ENCODE data around the gene ST6GALNAC2. TPM values are rescaled to one million over a fixed set of nuclear protein-coding genes. Genes with fewer than 3 reads are reported as not detected.

Gene ST6GALNAC2
- polyA plus RNA-seq, 3 donors from 2014 or later = 0.24 TPM; not detected in 2

- Mint-ChIP-seq H3K4me3 (no peak overlapping the region), H3K27me3 (ENCODE audit: low read depth in 3 of 3) (peaks cover 0 to 2% (median 1%) of the 10 kb centered on the region in 3 donors), H3K36me3 (no peaks in the 10 kb centered on the region), H3K27ac (no peak overlapping the region), H3K4me1 (peaks cover 2% of the 10 kb centered on the region in 2 donors), H3K9me3 (no peaks in the 10 kb centered on the region)
- no peak for DNase-seq
These were observed 36.1 kb downstream of the ST6GALNAC2 start for GRCh38 chr17:76549539-76549938.

GRCh38 chr17:76549215-76549518 lies 36.5 kb downstream of the ST6GALNAC2 start:
- Mint-ChIP-seq H3K27ac (no peak overlapping the region), H3K36me3 (no peaks in the 10 kb centered on the region), H3K9me3 (no peaks in the 10 kb centered on the region), H3K27me3 (ENCODE audit: low read depth in 3 of 3) (peaks cover 0 to 2% (median 1%) of the 10 kb centered on the region in 3 donors), H3K4me1 (peaks cover 2 to 6% of the 10 kb centered on the region in 2 donors), H3K4me3 (no peak overlapping the region)
- DNase-seq = no peak

GRCh38 chr17:76548378-76549214 lies 37.1 kb downstream of the ST6GALNAC2 start:
- Mint-ChIP-seq H3K9me3 (no peaks in the 10 kb centered on the region), H3K27me3 (ENCODE audit: low read depth in 3 of 3) (peaks cover 0 to 2% (median 1%) of the 10 kb centered on the region in 3 donors), H3K4me1 (peaks cover 8 to 12% of the 10 kb centered on the region in 2 donors), H3K4me3 (no peak overlapping the region), H3K27ac (no peak overlapping the region), H3K36me3 (no peaks in the 10 kb centered on the region)
- no peak for DNase-seq

- Mint-ChIP-seq H3K36me3 (no peaks in the 10 kb centered on the region), H3K27ac (no peak overlapping the region), H3K4me3 (no peak overlapping the region), H3K4me1 (peaks cover 9 to 17% of the 10 kb centered on the region in 2 donors), H3K27me3 (ENCODE audit: low read depth in 3 of 3) (peaks cover 0 to 2% (median 1%) of the 10 kb centered on the region in 3 donors), H3K9me3 (no peaks in the 10 kb centered on the region)
- DNase-seq = no peak
These were observed 37.9 kb downstream of the ST6GALNAC2 start for GRCh38 chr17:76547642-76548202.

GRCh38 chr17:76547183-76547641 lies 38.4 kb downstream of the ST6GALNAC2 start:
- H3K4me3 Mint-ChIP-seq = no peak overlapping the region
- no peaks in the 10 kb centered on the region for H3K36me3 Mint-ChIP-seq
- peak; percentile 68 to 69 (median 68) for DNase-seq
- H3K27ac Mint-ChIP-seq = peak overlapping the region in 2 of 6 donors; percentile 50 to 53
- H3K4me1 Mint-ChIP-seq = peaks cover 11 to 17% of the 10 kb centered on the region in 2 donors
- peaks cover 0 to 2% (median 2%) of the 10 kb centered on the region in 3 donors for H3K27me3 Mint-ChIP-seq (ENCODE audit: low read depth in 3 of 3)
- H3K9me3 Mint-ChIP-seq = no peaks in the 10 kb centered on the region

GRCh38 chr17:76546556-76547182 lies 39.0 kb downstream of the ST6GALNAC2 start:
- Mint-ChIP-seq H3K9me3 (no peaks in the 10 kb centered on the region), H3K36me3 (no peaks in the 10 kb centered on the region), H3K4me1 (peaks cover 11 to 17% of the 10 kb centered on the region in 2 donors), H3K27ac (peak overlapping the region in 5 of 6 donors; percentile 19 to 71 (median 50)), H3K4me3 (peak overlapping the region in 1 of 5 donors; percentile 7), H3K27me3 (ENCODE audit: low read depth in 3 of 3) (peaks cover 0 to 3% (median 2%) of the 10 kb centered on the region in 3 donors)
- no peak for DNase-seq

GRCh38 chr17:76545918-76546555 lies 39.6 kb downstream of the ST6GALNAC2 start:
- H3K36me3 Mint-ChIP-seq = no peaks in the 10 kb centered on the region
- no peak overlapping the region for H3K4me3 Mint-ChIP-seq

GRCh38 chr17:76544546-76545365 lies 40.9 kb downstream of the ST6GALNAC2 start:
- Mint-ChIP-seq H3K27ac (no peak overlapping the region), H3K9me3 (no peaks in the 10 kb centered on the region), H3K27me3 (ENCODE audit: low read depth in 3 of 3) (peaks cover 0 to 9% (median 5%) of the 10 kb centered on the region in 3 donors), H3K4me1 (peaks cover 11 to 17% of the 10 kb centered on the region in 2 donors), H3K36me3 (no peaks in the 10 kb centered on the region), H3K4me3 (no peak overlapping the region)
- no peak for DNase-seq

More at GRCh38 chr17:76545918-76546555, 39.6 kb downstream of the ST6GALNAC2 start:
- peak overlapping the region in 3 of 6 donors; percentile 19 to 71 (median 40) for H3K27ac Mint-ChIP-seq
- H3K4me1 Mint-ChIP-seq = peaks cover 11 to 17% of the 10 kb centered on the region in 2 donors
- no peaks in the 10 kb centered on the region for H3K9me3 Mint-ChIP-seq
- no peak for DNase-seq
- H3K27me3 Mint-ChIP-seq (ENCODE audit: low read depth in 3 of 3) = peaks cover 0 to 4% (median 2%) of the 10 kb centered on the region in 3 donors

GRCh38 chr17:76543826-76544545 lies 41.7 kb downstream of the ST6GALNAC2 start:
- Mint-ChIP-seq H3K4me1 (peaks cover 13 to 24% of the 10 kb centered on the region in 2 donors), H3K36me3 (no peaks in the 10 kb centered on the region), H3K4me3 (peak overlapping the region in 4 of 5 donors; percentile 38 to 64 (median 52)), H3K27me3 (ENCODE audit: low read depth in 3 of 3) (peaks cover 3 to 9% (median 9%) of the 10 kb centered on the region in 3 donors), H3K9me3 (no peaks in the 10 kb centered on the region), H3K27ac (peak overlapping the region in 4 of 6 donors; percentile 25 to 83 (median 57))
- no peak for DNase-seq

- Mint-ChIP-seq H3K27ac (peak overlapping the region in 3 of 6 donors; percentile 25 to 63 (median 51)), H3K27me3 (ENCODE audit: low read depth in 3 of 3) (peaks cover 8 to 14% (median 10%) of the 10 kb centered on the region in 3 donors), H3K9me3 (no peaks in the 10 kb centered on the region), H3K4me1 (peaks cover 16 to 24% of the 10 kb centered on the region in 2 donors), H3K4me3 (peak overlapping the region in 4 of 5 donors; percentile 4 to 64 (median 52)), H3K36me3 (no peaks in the 10 kb centered on the region)
- DNase-seq = peak in 2 of 3 donors; percentile 39 to 44
These were observed 42.2 kb downstream of the ST6GALNAC2 start for GRCh38 chr17:76543482-76543825.

GRCh38 chr17:76542984-76543383 lies 42.7 kb downstream of the ST6GALNAC2 start:
- Mint-ChIP-seq H3K27ac (no peak overlapping the region), H3K4me1 (peaks cover 16 to 24% of the 10 kb centered on the region in 2 donors), H3K36me3 (no peaks in the 10 kb centered on the region), H3K27me3 (ENCODE audit: low read depth in 3 of 3) (peaks cover 8 to 16% (median 11%) of the 10 kb centered on the region in 3 donors), H3K4me3 (no peak overlapping the region), H3K9me3 (no peaks in the 10 kb centered on the region)
- no peak for DNase-seq

GRCh38 chr17:76542566-76542971 lies 43.1 kb downstream of the ST6GALNAC2 start:
- no peak overlapping the region for H3K4me3 Mint-ChIP-seq

More at GRCh38 chr17:76542566-76542971, 43.1 kb downstream of the ST6GALNAC2 start:
- peak overlapping the region in 1 of 6 donors; percentile 50 for H3K27ac Mint-ChIP-seq
- H3K27me3 Mint-ChIP-seq (ENCODE audit: low read depth in 3 of 3) = peaks cover 8 to 16% (median 11%) of the 10 kb centered on the region in 3 donors
- no peaks in the 10 kb centered on the region for H3K36me3 Mint-ChIP-seq
- H3K4me1 Mint-ChIP-seq = peaks cover 16 to 24% of the 10 kb centered on the region in 2 donors
- H3K9me3 Mint-ChIP-seq = no peaks in the 10 kb centered on the region
- DNase-seq = no peak

Measured in immature natural killer cell (primary cell).